H1 (cell line): ENCODE results near the gene C5AR2. TPM values are rescaled to one million over a fixed set of nuclear protein-coding genes. Genes with fewer than 3 reads are reported as not detected.

Experiments
- CTCF ChIA-PET: fragments of 300-600 bp; sonication (Branson Sonifier 250); formaldehyde crosslinking; loops from one replicate; lab custom pipeline; 2021; ENCODE audit not compliant: partially characterized antibody; lab: Charles Lee
- POLR2A ChIA-PET: fragments of 300-600 bp; sonication (Branson Sonifier 250); formaldehyde crosslinking; loops from one replicate; lab custom pipeline; 2021; ENCODE audit warnings: inconsistent platforms; ENCODE audit not compliant: partially characterized antibody; lab: Charles Lee
- DNase-seq, 2 experiments: peaks; one replicate each; pipeline versions ENCODE4 v3.0.0 to v3.0.0-alpha.2; 2010 to 2022; ENCODE audit warnings: low spot score in 2 of 2, low read depth in 1 of 2, mixed read lengths in 1 of 2
- FAIRE-seq: peaks from 2 replicates; lab custom pipeline; 2011; peaks lifted over from hg19 to GRCh38; lab: Jason Lieb, UNC
- H2AFZ ChIP-seq: 2 replicates; pipeline ENCODE4 v1.8.1; 2012; ENCODE audit warnings: low read length, inconsistent platforms
- H2AK5ac ChIP-seq: 2 replicates; pipeline ENCODE4 v1.6.1; 2013; ENCODE audit warnings: low read depth, low read length
- H2BK120ac ChIP-seq: replicated peaks from 2 replicates; pipeline ENCODE3; 2013; ENCODE audit warnings: low read depth, low read length, inconsistent platforms
- H2BK12ac ChIP-seq: 2 replicates; pipeline ENCODE4 v1.6.1; 2013; ENCODE audit warnings: low read depth, low read length
- H2BK15ac ChIP-seq: 2 replicates; pipeline ENCODE4 v1.6.1; 2013; ENCODE audit warnings: low read length
- H2BK20ac ChIP-seq: 2 replicates; pipeline ENCODE4 v1.6.1; 2013; ENCODE audit warnings: low read length
- H2BK5ac ChIP-seq: 2 replicates; pipeline ENCODE4 v1.6.1; 2013; ENCODE audit warnings: low read depth, low read length
- H3K14ac ChIP-seq: 2 replicates; pipeline ENCODE4 v1.6.1; 2013; ENCODE audit warnings: inconsistent platforms; ENCODE audit not compliant: insufficient read length
- H3K18ac ChIP-seq: 2 replicates; pipeline ENCODE4 v1.6.1; 2013; ENCODE audit warnings: low read length; ENCODE audit errors: extremely low read depth
- H3K23ac ChIP-seq: 2 replicates; pipeline ENCODE4 v1.6.1; 2013; ENCODE audit warnings: inconsistent platforms; ENCODE audit not compliant: insufficient read length
- H3K23me2 ChIP-seq: 2 replicates; pipeline ENCODE4 v1.6.1; 2013; ENCODE audit warnings: low read depth, low read length
- H3K27ac ChIP-seq: 2 replicates; pipeline ENCODE4 v1.6.1; 2011; ENCODE audit warnings: low read depth, low read length, inconsistent platforms
- H3K27me3 ChIP-seq, 4 experiments: replicated peaks in 1 of 4; 1 replicate in 1 of 4; 2 replicates in 3 of 4; pipeline versions ENCODE4 v1.6.1 to v1.8.1; 2011 to 2013; ENCODE audit warnings: low read length in 3 of 4, mild to moderate bottlenecking in 3 of 4, inconsistent platforms in 2 of 4, mixed read lengths in 2 of 4, moderate library complexity in 1 of 4; ENCODE audit not compliant: control insufficient read depth in 3 of 4, insufficient read depth in 3 of 4; ENCODE audit errors: extremely low read depth in 1 of 4
- H3K36me3 ChIP-seq, 4 experiments: 2 replicates each; pipeline versions ENCODE4 v1.6.1 to v1.8.1; 2011 to 2013; ENCODE audit warnings: mild to moderate bottlenecking in 4 of 4, low read length in 3 of 4, moderate library complexity in 2 of 4, control low read depth in 1 of 4, inconsistent platforms in 1 of 4; ENCODE audit not compliant: insufficient read depth in 4 of 4, control insufficient read depth in 2 of 4
- H3K4ac ChIP-seq: replicated peaks from 2 replicates; pipeline ENCODE3; 2013; ENCODE audit warnings: low read length, low read depth, mixed read lengths, inconsistent platforms; ENCODE audit not compliant: insufficient read length
- H3K4me1 ChIP-seq, 4 experiments: replicated peaks in 1 of 4; 1 replicate in 1 of 4; 2 replicates in 3 of 4; pipeline versions ENCODE4 v1.6.1 to v1.8.1; 2011 to 2013; ENCODE audit warnings: low read length in 3 of 4, inconsistent platforms in 2 of 4, mixed read lengths in 1 of 4; ENCODE audit not compliant: insufficient read depth in 4 of 4, control insufficient read depth in 3 of 4
- H3K4me2 ChIP-seq, 2 experiments: 2 replicates each; pipeline versions ENCODE4 v1.6.1 to v1.8.1; 2011 to 2013; ENCODE audit warnings: low read depth in 2 of 2, low read length in 2 of 2, control low read depth in 1 of 2, inconsistent platforms in 1 of 2, mild to moderate bottlenecking in 1 of 2; ENCODE audit not compliant: insufficient read depth in 1 of 2
- H3K4me3 ChIP-seq, 4 experiments: fragments of 200-600, 300-600 bp in 1 of 4; sonication (generic), shearing (Covaris generic), sonication (Bioruptor Twin) in 1 of 4; 2 replicates each; pipeline versions ENCODE4 v1.5.1 to v1.8.1; 2011 to 2016; ENCODE audit warnings: low read length in 4 of 4, low read depth in 3 of 4, control low read depth in 2 of 4, inconsistent platforms in 2 of 4, mild to moderate bottlenecking in 2 of 4, mixed read lengths in 1 of 4, moderate library complexity in 1 of 4; ENCODE audit not compliant: insufficient read depth in 2 of 4; ENCODE audit errors: extremely low read depth in 1 of 4
- H3K56ac ChIP-seq: replicated peaks from 2 replicates; pipeline ENCODE3; 2013; ENCODE audit warnings: low read depth, mild to moderate bottlenecking, mixed read lengths, low read length, inconsistent platforms; ENCODE audit not compliant: insufficient read length
- H3K79me1 ChIP-seq: 2 replicates; pipeline ENCODE4 v1.6.1; 2013; ENCODE audit warnings: low read depth, low read length, control low read depth
- H3K79me2 ChIP-seq, 2 experiments: 2 replicates each; pipeline versions ENCODE4 v1.6.1 to v1.8.1; 2012 to 2013; ENCODE audit warnings: low read length in 2 of 2, mild to moderate bottlenecking in 2 of 2, inconsistent platforms in 1 of 2; ENCODE audit not compliant: insufficient read depth in 2 of 2, control insufficient read depth in 1 of 2
- H3K9ac ChIP-seq, 4 experiments: replicated peaks in 1 of 4; 1 replicate in 1 of 4; 2 replicates in 3 of 4; pipeline versions ENCODE4 v1.6.1 to v1.8.1; 2011 to 2013; ENCODE audit warnings: low read depth in 3 of 4, low read length in 3 of 4, control low read depth in 2 of 4, mild to moderate bottlenecking in 2 of 4, moderate library complexity in 2 of 4, inconsistent platforms in 1 of 4; ENCODE audit errors: extremely low read depth in 1 of 4
- H3K9me3 ChIP-seq, 2 experiments: 2 replicates each; pipeline versions ENCODE4 v1.6.1 to v1.8.1; 2012 to 2013; ENCODE audit warnings: mild to moderate bottlenecking in 2 of 2, moderate library complexity in 2 of 2, control low read depth in 1 of 2, inconsistent platforms in 1 of 2, low read depth in 1 of 2, low read length in 1 of 2, mixed read lengths in 1 of 2; ENCODE audit not compliant: insufficient read depth in 2 of 2
- H4K20me1 ChIP-seq, 2 experiments: replicated peaks in 1 of 2; 2 replicates each; pipeline versions ENCODE3 to v1.8.1; 2011 to 2013; ENCODE audit warnings: inconsistent platforms in 2 of 2, low read length in 2 of 2, mild to moderate bottlenecking in 1 of 2; ENCODE audit not compliant: insufficient read depth in 2 of 2, control insufficient read depth in 1 of 2
- H4K5ac ChIP-seq: 2 replicates; pipeline ENCODE4 v1.6.1; 2013; ENCODE audit warnings: low read length, low read depth, mixed read lengths, inconsistent platforms; ENCODE audit not compliant: insufficient read length
- H4K8ac ChIP-seq: 2 replicates; pipeline ENCODE4 v1.8.0; 2013; ENCODE audit warnings: mild to moderate bottlenecking, moderate library complexity, low read length, inconsistent platforms; ENCODE audit not compliant: insufficient read depth; ENCODE audit errors: extremely low read depth
- H4K91ac ChIP-seq: replicated peaks from 2 replicates; pipeline ENCODE3; 2013; ENCODE audit warnings: low read length, mixed read lengths, inconsistent platforms; ENCODE audit not compliant: insufficient read length
- E2F6 ChIP-seq: IDR thresholded peaks from 2 replicates; pipeline ENCODE4 v1.6.1; 2012; ENCODE audit warnings: inconsistent platforms
- EGR1 ChIP-seq: IDR thresholded peaks from 2 replicates; pipeline ENCODE4 v1.6.1; 2011; ENCODE audit warnings: low read depth, low read length, borderline replicate concordance
- JUN ChIP-seq: IDR thresholded peaks from 2 replicates; pipeline ENCODE4 v1.6.1; 2011; ENCODE audit warnings: low read depth, mild to moderate bottlenecking, improper control_type of control experiment, low read length
- MAFK ChIP-seq: IDR thresholded peaks from 2 replicates; pipeline ENCODE4 v1.6.1; 2012; ENCODE audit warnings: low read depth, mild to moderate bottlenecking, improper control_type of control experiment, low read length
- NANOG ChIP-seq: IDR thresholded peaks from 2 replicates; pipeline ENCODE4 v1.6.1; 2011; ENCODE audit warnings: low read length, low read depth, mild to moderate bottlenecking, inconsistent platforms; ENCODE audit not compliant: insufficient read depth, poor library complexity, severe bottlenecking
- WGBS, 2 experiments: shearing (Covaris generic) in 1 of 2; methylation state at CpG; one replicate each; pipeline versions ENCODE4 v1.1.6 to v1.1.7; 2013 to 2015; ENCODE audit warnings: low lambda C conversion rate in 2 of 2, mixed read lengths in 2 of 2, inconsistent platforms in 1 of 2, low coverage in 1 of 2, missing lambda C conversion rate in 1 of 2; ENCODE audit not compliant: insufficient replicate concordance in 2 of 2, insufficient coverage in 1 of 2, insufficient read length in 1 of 2; ENCODE audit errors: extremely low coverage in 1 of 2, missing lambda C conversion rate in 1 of 2; 5-methylcytosine and 5-hydroxymethylcytosine counted together
- polyA plus RNA-seq, 7 experiments: library from polyadenylated mRNA; depleted of rRNA in 3 of 7; stranded (reverse) in 5 of 7; unstranded in 2 of 7; fragments of >200 nt in 5 of 7; fragments of 200-250 nt in 2 of 7; gene quantifications; 1 replicate in 5 of 7; 2 replicates in 1 of 7; 4 replicates in 1 of 7; pipeline versions ENCODE4 v1.2.1 to v1.2.3, GENCODE V29; 2011 to 2013; ENCODE audit warnings: missing spikeins in 2 of 7, mixed read lengths in 2 of 7
- total RNA-seq: library from RNA; stranded (reverse); fragmentation: NEBNext Ultra II Directional; extraction: Animal tissue kit (Norgen Biotek cat#: 25700); gene quantifications from 2 replicates; pipeline ENCODE4 v1.2.1, GENCODE V29; 2021
- TF ChIP-seq, protein P1 (sequence below): IDR thresholded peaks from 2 replicates; pipeline ENCODE4 v1.6.1; 2012; ENCODE audit warnings: inconsistent platforms

The C5AR2 gene
- total and polyA plus RNA-seq, 2 of the 8 experiments (the other 6 are each of a cell fraction or from before 2014, with no cell fraction given) = 0.08 to 0.15 TPM

DNA sequence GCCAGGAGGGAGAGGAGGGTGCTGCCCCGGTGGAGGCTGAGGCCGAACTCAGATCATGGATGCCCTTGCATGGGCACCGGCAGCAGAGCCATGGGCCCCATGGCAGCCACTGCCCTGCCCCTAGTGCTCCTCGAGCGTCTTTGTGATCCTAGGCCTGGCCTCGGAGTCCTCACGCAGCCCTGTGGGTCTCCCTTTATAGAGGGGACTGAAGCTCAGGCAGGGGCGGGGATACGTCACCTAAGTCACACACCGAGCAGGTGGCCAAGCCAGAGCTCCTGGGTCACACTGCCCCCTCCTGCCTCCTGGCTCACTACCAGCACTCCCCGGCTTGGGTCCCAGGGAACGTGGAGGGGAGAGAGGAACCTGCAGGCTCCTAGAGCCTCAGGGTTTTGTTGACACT is 45.8 kb downstream of the C5AR2 start:
- Histone ChIP-seq H3K27ac (no peak overlapping the region; the same call in 1 of the 2 replicates), H2BK20ac (no peak overlapping the region), H3K18ac (no peak overlapping the region), H3K79me2 (no peaks in the 10 kb centered on the region), H4K20me1 (peaks cover 4 to 11% of the 10 kb centered on the region in 2 experiments), H2BK5ac (no peak overlapping the region), H3K36me3 (peaks cover 39 to 81% (median 73%) of the 10 kb centered on the region in 4 experiments; a peak in 7 of 8 replicates), H3K4me2 (no peak overlapping the region), H3K23ac (no peak overlapping the region), H3K9ac (no peak overlapping the region), H4K5ac (no peak overlapping the region), H3K56ac (no peak overlapping the region), H3K9me3 (no peaks in the 10 kb centered on the region), H2BK12ac (no peak overlapping the region), H2AFZ (no peak overlapping the region), H3K4ac (no peak overlapping the region), H3K79me1 (no peaks in the 10 kb centered on the region), H3K14ac (no peak overlapping the region), H4K8ac (no peak overlapping the region; the same call in none of the 2 replicates), H3K4me1 (no peaks in the 10 kb centered on the region), H2AK5ac (no peak overlapping the region), H2BK120ac (no peak overlapping the region), H4K91ac (no peak overlapping the region), H2BK15ac (no peak overlapping the region), H3K23me2 (no peaks in the 10 kb centered on the region), H3K27me3 (no peaks in the 10 kb centered on the region), H3K4me3 (no peak overlapping the region)
- DNase-seq (no peak), FAIRE-seq (no peak)
- WGBS, 2 experiments = 87% methylated on average over 11 of the region's 12 CpGs; no CpG with 5 or more reads in 1 of the 2 experiments
- TF ChIP-seq JUN (no peak), NANOG (no peak), E2F6 (no peak), EGR1 (no peak), MAFK (no peak)
- TF ChIP-seq, protein P1, sequence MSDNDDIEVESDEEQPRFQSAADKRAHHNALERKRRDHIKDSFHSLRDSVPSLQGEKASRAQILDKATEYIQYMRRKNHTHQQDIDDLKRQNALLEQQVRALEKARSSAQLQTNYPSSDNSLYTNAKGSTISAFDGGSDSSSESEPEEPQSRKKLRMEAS = no peak
- ChIA-PET CTCF (interaction anchor here (0.7 to 6.8 kb wide), 7 partner anchors 13 to 75 kb away, joined by 3 to 50 read pairs (median 3); no protein-coding TSS in a partner anchor), POLR2A (interaction anchor here (0.6 to 1.5 kb wide), 7 partner anchors 8 to 51 kb away, joined by 3 to 5 read pairs (median 3); no protein-coding TSS in a partner anchor)
